ENCODE data around the gene KIF2A. TPM values are rescaled to one million over a fixed set of nuclear protein-coding genes. Genes with fewer than 3 reads are reported as not detected.

The KIF2A gene
- total RNA-seq, 1 experiment from 2014 or later, result 81.4 TPM

DNA sequence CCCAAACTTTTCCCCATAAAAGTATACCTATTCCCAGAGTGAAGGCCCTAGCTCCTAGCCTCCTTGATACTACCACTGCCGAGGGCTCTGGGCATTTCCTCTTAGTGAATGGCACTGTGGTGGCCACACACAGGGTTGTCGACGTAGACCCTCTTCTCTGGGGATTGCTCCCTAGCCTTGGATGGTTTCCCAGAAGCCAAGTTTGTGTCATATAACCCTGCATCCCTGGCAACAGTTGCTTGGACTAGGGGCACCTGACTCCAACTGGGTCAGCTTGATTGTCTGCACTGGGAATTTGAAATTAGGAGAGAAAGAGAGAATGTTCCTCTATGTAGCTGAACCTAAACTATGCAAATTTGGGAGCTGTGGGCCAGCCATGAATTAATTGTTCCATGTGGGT, 32.3 kb upstream of the KIF2A start:
- intact Hi-C loops (cut with micrococcal nuclease; ENCODE audit: unreplicated experiment), result no loop called here
- DNase-seq, result no peak
- Mint-ChIP-seq H3K36me3 (ENCODE audit: insufficient read depth, unreplicated experiment) (no peaks in the 10 kb centered on the region), H3K27me3 (ENCODE audit: unreplicated experiment) (no peaks in the 10 kb centered on the region), H3K4me3 (ENCODE audit: low read depth, unreplicated experiment) (no peak overlapping the region), H3K4me1 (ENCODE audit: low read depth, unreplicated experiment) (peaks cover 48% of the 10 kb centered on the region), H3K9me3 (ENCODE audit: low read depth, unreplicated experiment) (no peaks in the 10 kb centered on the region), H3K27ac (ENCODE audit: unreplicated experiment) (no peak overlapping the region)
- CTCF ChIA-PET, result no interaction called here
- TF ChIP-seq, protein P1, sequence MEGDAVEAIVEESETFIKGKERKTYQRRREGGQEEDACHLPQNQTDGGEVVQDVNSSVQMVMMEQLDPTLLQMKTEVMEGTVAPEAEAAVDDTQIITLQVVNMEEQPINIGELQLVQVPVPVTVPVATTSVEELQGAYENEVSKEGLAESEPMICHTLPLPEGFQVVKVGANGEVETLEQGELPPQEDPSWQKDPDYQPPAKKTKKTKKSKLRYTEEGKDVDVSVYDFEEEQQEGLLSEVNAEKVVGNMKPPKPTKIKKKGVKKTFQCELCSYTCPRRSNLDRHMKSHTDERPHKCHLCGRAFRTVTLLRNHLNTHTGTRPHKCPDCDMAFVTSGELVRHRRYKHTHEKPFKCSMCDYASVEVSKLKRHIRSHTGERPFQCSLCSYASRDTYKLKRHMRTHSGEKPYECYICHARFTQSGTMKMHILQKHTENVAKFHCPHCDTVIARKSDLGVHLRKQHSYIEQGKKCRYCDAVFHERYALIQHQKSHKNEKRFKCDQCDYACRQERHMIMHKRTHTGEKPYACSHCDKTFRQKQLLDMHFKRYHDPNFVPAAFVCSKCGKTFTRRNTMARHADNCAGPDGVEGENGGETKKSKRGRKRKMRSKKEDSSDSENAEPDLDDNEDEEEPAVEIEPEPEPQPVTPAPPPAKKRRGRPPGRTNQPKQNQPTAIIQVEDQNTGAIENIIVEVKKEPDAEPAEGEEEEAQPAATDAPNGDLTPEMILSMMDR (IDR thresholded peaks at IDR 0.05; ENCODE audit: unreplicated experiment), result no peak
- BruUV-seq (replicated peaks), result no TSS peak

DNA sequence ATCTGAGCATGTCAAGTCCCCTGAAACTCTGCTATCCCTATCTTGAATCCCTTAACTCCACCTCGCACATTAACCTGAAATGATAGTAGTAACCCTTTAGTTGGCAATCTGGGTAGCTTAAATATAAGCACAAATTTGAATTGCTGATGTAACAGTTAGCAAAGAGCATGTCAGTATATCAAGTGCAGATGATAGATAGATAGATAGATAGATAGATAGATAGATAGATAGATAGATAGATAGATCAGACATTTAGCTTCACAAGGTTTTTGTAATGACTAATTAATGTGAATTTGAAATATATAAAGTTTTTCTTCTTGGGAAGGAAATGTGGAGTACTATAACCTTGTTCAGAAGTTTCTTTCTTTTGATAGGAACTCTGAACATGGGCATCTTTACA, 30.4 kb upstream of the KIF2A start:
- CTCF ChIA-PET, result no interaction called here
- TF ChIP-seq, protein P1 (IDR thresholded peaks at IDR 0.05; ENCODE audit: unreplicated experiment), result no peak
- no peaks in the 10 kb centered on the region for H3K9me3 Mint-ChIP-seq (ENCODE audit: low read depth, unreplicated experiment)
- peak overlapping the region; percentile 58 for H3K27ac Mint-ChIP-seq (ENCODE audit: unreplicated experiment)
- BruUV-seq (replicated peaks), result no TSS peak
- DNase-seq, result no peak
- peaks cover 45% of the 10 kb centered on the region for H3K4me1 Mint-ChIP-seq (ENCODE audit: low read depth, unreplicated experiment)
- intact Hi-C loops (cut with micrococcal nuclease; ENCODE audit: unreplicated experiment), result no loop called here
- H3K36me3 Mint-ChIP-seq (ENCODE audit: insufficient read depth, unreplicated experiment), result no peaks in the 10 kb centered on the region
- H3K4me3 Mint-ChIP-seq (ENCODE audit: low read depth, unreplicated experiment), result no peak overlapping the region
- H3K27me3 Mint-ChIP-seq (ENCODE audit: unreplicated experiment), result no peaks in the 10 kb centered on the region

DNA sequence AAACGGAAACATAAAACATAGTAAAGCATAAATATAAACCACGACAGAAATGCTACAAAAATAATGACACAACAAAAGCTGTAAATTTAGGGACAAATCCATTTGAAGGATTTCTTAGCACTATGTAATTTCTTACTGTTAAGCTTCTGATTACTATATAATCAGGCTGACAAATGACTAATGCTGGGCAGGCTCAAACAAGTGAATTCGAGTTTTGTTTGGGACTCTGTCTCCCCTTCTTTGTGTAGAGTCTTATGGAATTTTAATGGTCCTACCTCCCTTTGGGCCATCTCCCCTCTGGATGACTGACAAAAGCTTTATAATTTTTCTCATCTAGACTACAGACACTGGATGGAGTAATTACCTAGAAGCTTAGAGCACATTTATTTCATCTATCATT, 24.6 kb upstream of the KIF2A start:
- no peak for DNase-seq
- Mint-ChIP-seq H3K9me3 (ENCODE audit: low read depth, unreplicated experiment) (no peaks in the 10 kb centered on the region), H3K4me3 (ENCODE audit: low read depth, unreplicated experiment) (no peak overlapping the region), H3K4me1 (ENCODE audit: low read depth, unreplicated experiment) (peaks cover 37% of the 10 kb centered on the region), H3K27me3 (ENCODE audit: unreplicated experiment) (no peaks in the 10 kb centered on the region), H3K27ac (ENCODE audit: unreplicated experiment) (no peak overlapping the region), H3K36me3 (ENCODE audit: insufficient read depth, unreplicated experiment) (peaks cover 4% of the 10 kb centered on the region)
- TF ChIP-seq, protein P1 (IDR thresholded peaks at IDR 0.05; ENCODE audit: unreplicated experiment), result no peak
- CTCF ChIA-PET, result no interaction called here
- BruUV-seq (replicated peaks), result no TSS peak
- intact Hi-C loops (cut with micrococcal nuclease; ENCODE audit: unreplicated experiment), result no loop called here

DNA sequence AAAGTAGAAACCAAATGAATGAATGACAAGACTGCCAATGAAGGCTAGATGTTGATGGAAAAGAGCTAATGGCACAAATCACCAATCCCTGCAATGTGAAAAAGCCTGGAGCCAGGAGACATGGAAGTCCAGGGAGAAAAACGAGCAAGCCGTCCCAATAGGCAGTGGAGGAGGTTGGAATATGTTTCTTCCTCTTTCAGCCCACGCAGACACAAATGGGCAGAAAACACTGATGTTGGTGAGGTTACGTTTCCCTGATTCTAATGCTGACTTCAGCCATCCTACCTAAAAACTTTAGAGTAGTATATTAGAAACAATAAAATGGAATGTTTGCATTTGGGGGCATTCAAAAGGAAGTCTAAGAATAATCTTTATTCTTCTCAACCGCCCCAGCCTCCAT, 23.9 kb upstream of the KIF2A start:
- CTCF ChIA-PET, result no interaction called here
- no peak overlapping the region for H3K27ac Mint-ChIP-seq (ENCODE audit: unreplicated experiment)
- DNase-seq, result no peak
- H3K36me3 Mint-ChIP-seq (ENCODE audit: insufficient read depth, unreplicated experiment), result peaks cover 4% of the 10 kb centered on the region
- H3K27me3 Mint-ChIP-seq (ENCODE audit: unreplicated experiment), result no peaks in the 10 kb centered on the region
- no peak overlapping the region for H3K4me3 Mint-ChIP-seq (ENCODE audit: low read depth, unreplicated experiment)
- TF ChIP-seq, protein P1 (IDR thresholded peaks at IDR 0.05; ENCODE audit: unreplicated experiment), result no peak
- intact Hi-C loops (cut with micrococcal nuclease; ENCODE audit: unreplicated experiment), result no loop called here
- no peaks in the 10 kb centered on the region for H3K9me3 Mint-ChIP-seq (ENCODE audit: low read depth, unreplicated experiment)
- H3K4me1 Mint-ChIP-seq (ENCODE audit: low read depth, unreplicated experiment), result peaks cover 39% of the 10 kb centered on the region
- BruUV-seq (replicated peaks), result no TSS peak

DNA sequence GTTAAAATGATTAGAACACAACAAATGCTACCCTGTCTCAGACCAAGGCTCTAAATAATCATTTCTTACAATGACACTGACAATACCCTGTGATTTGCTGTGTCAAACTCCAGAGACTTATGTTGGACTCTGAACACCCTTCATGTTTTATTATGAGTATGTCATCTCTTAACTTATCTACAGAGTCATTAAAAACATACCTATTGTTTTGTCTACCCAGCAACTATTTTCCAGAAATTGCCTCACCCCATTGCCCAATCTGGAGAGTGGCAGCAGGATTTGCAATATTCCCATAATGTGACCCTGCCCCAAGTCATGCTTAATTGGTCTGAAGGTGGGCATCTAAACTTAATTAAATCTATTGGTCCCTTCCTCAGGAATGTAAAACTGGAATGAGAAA, 23.0 kb upstream of the KIF2A start:
- Mint-ChIP-seq H3K4me1 (ENCODE audit: low read depth, unreplicated experiment) (peaks cover 43% of the 10 kb centered on the region), H3K36me3 (ENCODE audit: insufficient read depth, unreplicated experiment) (peaks cover 4% of the 10 kb centered on the region), H3K4me3 (ENCODE audit: low read depth, unreplicated experiment) (no peak overlapping the region), H3K27me3 (ENCODE audit: unreplicated experiment) (no peaks in the 10 kb centered on the region), H3K9me3 (ENCODE audit: low read depth, unreplicated experiment) (no peaks in the 10 kb centered on the region), H3K27ac (ENCODE audit: unreplicated experiment) (no peak overlapping the region)
- intact Hi-C loops (cut with micrococcal nuclease; ENCODE audit: unreplicated experiment), result no loop called here
- TF ChIP-seq, protein P1 (IDR thresholded peaks at IDR 0.05; ENCODE audit: unreplicated experiment), result no peak
- no TSS peak for BruUV-seq (replicated peaks)
- no peak for DNase-seq
- CTCF ChIA-PET, result no interaction called here
